Iris pigment epithelial cell (primary cell): Measurements from ENCODE around the gene SPTBN5.

ENCODE experiments used
- DNase-seq: peaks from one replicate; pipeline ENCODE4 v3.0.0-alpha.2; 2011; ENCODE audit warnings: low read depth

The SPTBN5 gene

GRCh38 chr15:41804916-41805666, 88.8 kb downstream of the SPTBN5 start:
- no peak for DNase-seq

DNA sequence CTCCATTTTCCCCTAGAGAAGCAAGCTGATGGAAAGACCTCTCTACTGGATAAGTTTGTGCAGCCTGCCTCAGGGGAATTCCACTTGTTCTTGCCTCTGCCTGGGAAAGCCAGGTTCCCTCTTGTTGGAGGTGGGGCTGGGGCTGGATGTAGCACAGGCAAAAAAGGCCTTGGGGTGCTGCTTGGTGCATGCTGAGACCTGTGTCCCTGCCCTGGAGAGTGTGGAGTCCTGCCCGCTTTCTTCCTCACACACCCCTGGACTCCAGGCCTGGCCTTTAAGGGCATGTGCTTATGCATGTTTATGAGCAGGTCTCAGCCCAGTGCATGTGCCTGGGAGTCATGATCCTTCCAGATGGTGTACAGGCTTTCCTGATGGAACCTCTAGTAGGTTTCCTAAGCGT, 89.5 kb downstream of the SPTBN5 start:
- DNase-seq = no peak

DNA sequence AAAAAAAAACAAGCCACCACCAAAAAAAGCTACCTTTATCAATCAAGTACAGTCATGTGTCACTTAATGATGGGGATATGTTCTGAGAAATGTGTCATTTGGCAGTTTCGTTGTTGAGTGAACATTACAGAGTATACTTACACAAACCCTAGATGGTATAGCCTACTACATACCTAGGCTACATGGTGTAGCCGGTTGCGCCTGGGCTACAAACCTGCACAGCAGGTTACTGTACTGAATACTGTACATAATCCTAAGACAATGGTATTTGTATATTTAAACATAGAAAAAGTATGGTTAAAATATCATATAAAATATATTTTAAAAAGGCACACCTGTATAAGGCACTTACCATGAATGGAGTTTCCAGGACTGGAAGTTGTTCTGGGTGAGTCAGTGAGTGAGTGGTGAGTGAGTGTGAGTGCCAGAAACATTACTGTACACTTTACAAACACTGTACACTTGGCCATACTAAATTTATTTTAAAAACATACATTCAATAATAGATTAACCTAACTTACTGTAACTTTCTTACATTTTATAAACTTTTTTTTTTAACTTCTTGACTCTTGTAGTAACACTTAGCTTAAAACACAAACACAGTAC, 91.9 kb downstream of the SPTBN5 start:
- DNase-seq = peak; percentile 60

GRCh38 chr15:41801185-41801584, 92.7 kb downstream of the SPTBN5 start:
- no peak for DNase-seq

DNA sequence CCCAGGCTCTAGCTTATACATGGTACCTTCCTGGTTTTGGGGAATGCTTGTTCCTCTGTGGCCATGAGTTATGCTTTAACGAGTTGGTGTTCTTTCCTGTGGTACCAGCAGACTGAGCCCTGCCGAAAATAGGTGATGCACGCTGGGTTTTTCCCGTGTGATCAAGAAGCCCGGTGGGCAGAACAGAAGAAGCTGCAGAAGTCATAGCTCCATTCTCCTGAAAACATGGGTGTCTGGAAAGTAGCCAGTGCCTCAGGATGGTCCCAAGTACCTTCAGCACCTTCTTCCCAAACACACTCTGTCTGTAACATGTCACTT, 94.4 kb downstream of the SPTBN5 start:
- no peak for DNase-seq

DNA sequence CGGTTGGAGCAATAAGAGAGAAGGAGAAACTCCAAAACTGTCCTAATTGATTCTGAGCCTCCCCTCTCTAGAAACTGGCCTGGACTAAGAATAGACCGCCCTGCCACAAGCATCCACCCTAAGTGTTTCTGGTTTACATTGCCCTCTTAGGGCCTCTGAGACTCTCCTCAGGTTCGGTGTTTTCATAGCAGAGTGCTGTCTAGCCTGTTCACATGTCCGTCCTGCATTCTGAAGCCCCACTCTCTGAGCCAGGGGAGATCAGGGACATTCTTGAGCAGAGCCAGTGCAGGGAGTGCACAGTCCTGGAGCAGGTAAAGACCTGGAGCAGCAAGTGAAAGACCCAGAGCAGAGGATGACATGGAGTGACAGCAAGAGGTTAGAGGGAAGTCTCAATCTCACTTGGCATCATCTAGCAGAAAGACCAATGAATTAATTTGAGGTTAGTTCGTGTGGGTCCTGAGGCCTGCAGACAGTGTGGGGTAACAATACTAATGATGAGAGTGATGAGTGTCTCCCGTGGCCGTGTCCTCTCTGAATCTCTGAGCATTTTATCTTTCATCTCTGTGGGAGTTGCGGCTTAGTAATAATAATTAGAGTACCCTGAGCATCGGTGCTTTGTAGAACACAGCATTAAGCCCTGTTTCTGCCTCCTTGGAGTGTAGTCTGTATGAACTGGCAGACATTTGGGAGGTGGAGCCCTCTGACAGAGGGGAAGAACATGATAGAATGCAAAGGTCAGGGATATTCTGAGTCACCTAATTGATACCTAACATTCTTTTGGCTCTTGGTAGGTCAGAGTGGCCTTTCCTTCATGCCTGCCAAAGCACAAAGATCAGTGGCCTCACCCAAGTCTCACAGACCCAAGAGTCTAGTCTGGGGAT, 95.0 kb downstream of the SPTBN5 start:
- no peak for DNase-seq
